GM12872 (cell line): ENCODE data around the gene ANXA2.

Source experiments
- CTCF ChIP-seq: IDR thresholded peaks from 3 replicates; pipeline ENCODE4 v1.5.1; 2011; ENCODE audit warnings: low read depth, mild to moderate bottlenecking, low read length, moderate library complexity; ENCODE audit not compliant: insufficient read depth

Gene ANXA2

GRCh38 chr15:60397772-60398445, at the start of gene ANXA2:
TSS of gene ANXA2 (minus strand) at chr15:60397986. CDS start at chr15:60386075, 11,911 bp downstream.
- no peak for TF ChIP-seq CTCF

GRCh38 chr15:60444289-60444912, 46.6 kb upstream of the ANXA2 start:
- no peak for TF ChIP-seq CTCF

GRCh38 chr15:60442763-60443162, 45.0 kb upstream of the ANXA2 start:
- no peak for TF ChIP-seq CTCF

GRCh38 chr15:60442031-60442650, 44.4 kb upstream of the ANXA2 start:
- no peak for TF ChIP-seq CTCF

GRCh38 chr15:60441331-60441730, 43.5 kb upstream of the ANXA2 start:
- no peak for TF ChIP-seq CTCF

- TF ChIP-seq CTCF: no peak
Measured at GRCh38 chr15:60438646-60439045, 40.9 kb upstream of the ANXA2 start.

- no peak for TF ChIP-seq CTCF
Measured at GRCh38 chr15:60428935-60429334, 31.1 kb upstream of the ANXA2 start.
